Ovary (tissue), 3 donors: Measurements from ENCODE around the gene CLEC16A.

Experiments
- POLR2A ChIP-seq: fragments of 450-650 bp; IDR thresholded peaks from one replicate; pipeline ENCODE4 v1.6.1; 2017; ENCODE audit warnings: antibody characterized with exemption, mild to moderate bottlenecking, moderate library complexity
- TF ChIP-seq, protein P1 (sequence below), 3 donors: fragments of 450-650 bp in 2 of 3; fragments of 200-600 bp in 1 of 3; IDR thresholded peaks; one replicate each; pipeline versions ENCODE4 v1.5.1 to v1.8.0; 2016 to 2022; ENCODE audit warnings: antibody characterized with exemption in 3 of 3, mild to moderate bottlenecking in 1 of 3
- donor health status: DM: no; HTN: no; CAD: no.

DNA sequence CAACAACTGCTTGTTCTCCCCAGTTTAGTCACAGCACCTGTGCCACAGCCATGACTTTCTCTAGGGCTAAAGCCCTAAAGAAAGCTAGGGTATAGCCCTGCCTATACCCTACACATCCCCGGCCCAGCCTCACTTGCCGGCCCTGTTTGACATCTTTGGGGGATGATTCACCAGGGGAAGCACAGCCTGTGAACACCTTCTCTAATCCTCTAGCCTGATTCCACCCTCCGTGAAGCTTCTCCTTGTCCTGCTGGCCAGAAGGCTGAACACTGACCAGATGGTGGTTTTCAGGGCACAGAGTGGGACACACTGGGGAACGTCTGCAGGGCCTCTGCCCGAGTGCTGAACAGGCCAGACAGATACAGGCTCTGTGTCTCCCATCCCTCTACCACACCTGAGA is 6.0 kb downstream of the CLEC16A start:
- no peak for TF ChIP-seq POLR2A
- TF ChIP-seq, protein P1, sequence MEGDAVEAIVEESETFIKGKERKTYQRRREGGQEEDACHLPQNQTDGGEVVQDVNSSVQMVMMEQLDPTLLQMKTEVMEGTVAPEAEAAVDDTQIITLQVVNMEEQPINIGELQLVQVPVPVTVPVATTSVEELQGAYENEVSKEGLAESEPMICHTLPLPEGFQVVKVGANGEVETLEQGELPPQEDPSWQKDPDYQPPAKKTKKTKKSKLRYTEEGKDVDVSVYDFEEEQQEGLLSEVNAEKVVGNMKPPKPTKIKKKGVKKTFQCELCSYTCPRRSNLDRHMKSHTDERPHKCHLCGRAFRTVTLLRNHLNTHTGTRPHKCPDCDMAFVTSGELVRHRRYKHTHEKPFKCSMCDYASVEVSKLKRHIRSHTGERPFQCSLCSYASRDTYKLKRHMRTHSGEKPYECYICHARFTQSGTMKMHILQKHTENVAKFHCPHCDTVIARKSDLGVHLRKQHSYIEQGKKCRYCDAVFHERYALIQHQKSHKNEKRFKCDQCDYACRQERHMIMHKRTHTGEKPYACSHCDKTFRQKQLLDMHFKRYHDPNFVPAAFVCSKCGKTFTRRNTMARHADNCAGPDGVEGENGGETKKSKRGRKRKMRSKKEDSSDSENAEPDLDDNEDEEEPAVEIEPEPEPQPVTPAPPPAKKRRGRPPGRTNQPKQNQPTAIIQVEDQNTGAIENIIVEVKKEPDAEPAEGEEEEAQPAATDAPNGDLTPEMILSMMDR (IDR thresholded peaks at IDR 0.05): no peak
